H4 (cell line): ENCODE measurements around the gene CENPW. TPM values are rescaled to one million over a fixed set of nuclear protein-coding genes. Genes with fewer than 3 reads are reported as not detected.

Experiments used
- DNase-seq: peaks from one replicate; pipeline ENCODE4 v3.0.0-alpha.2; 2015; ENCODE audit warnings: low spot score
- total RNA-seq: library from RNA; depleted of rRNA; stranded (reverse); fragments of >200 nt; shearing (Covaris generic); gene quantifications from 2 replicates; pipeline ENCODE4 v1.2.3, GENCODE V29; 2014

CENPW gene
- total RNA-seq, 1 experiment from 2014 or later: 25.7 TPM

DNA sequence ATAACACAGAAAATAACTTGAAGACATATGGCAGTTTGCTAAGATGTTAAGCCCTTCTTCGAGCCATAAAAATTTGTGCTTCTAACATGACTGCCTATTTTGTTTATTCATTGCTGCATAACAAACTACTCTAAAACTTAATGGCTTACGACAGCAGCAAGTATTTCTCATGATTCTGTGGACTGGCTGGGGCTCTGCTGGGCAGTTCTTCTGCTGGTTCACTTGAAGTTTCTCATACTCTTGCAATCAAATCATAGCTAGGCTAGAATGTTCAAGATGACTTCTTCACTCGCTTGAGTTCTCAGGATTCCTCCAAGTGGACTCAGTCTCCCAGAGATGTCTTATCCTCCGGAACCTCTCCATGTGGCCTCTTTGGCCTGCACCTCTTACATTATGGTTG, 33.4 kb downstream of the CENPW start:
- no peak for DNase-seq

DNA sequence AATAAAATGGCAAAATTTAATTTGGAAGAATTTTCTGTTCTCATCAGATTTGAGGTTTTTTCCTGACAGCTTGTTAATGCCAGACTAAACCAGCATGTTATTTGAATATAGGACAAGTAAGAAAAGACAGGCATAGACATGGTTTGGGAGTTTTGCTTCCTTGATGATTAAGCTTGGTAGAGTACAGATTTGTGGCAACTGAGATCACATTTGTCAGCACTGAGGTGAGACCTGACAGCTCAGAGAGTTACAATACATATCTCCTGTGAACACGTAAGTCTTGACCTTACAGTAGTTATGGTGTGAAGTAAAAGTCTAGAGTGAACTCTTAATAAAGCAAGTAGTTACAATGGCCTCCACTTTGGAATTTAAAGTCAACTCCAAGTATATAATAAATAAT, 34.5 kb downstream of the CENPW start:
- DNase-seq: no peak

DNA sequence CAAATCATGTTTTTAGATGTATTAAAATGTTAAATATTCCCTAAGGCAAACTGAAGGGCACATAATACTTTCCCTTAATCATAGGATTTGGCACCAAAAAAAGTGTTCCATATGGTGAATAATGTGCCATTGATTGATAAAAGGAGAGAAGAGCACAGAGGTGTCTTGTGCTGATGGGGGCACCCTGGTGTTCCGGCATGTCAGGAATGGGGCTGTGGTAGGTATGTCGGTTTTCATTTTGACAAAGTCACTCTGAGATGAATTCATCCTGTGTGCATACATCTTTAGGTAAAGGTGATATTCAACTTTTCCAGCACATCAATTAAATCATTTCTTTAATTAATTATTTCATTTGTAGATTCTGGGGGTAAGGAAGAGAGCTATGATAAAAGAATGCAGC, 36.8 kb downstream of the CENPW start:
- DNase-seq: no peak

DNA sequence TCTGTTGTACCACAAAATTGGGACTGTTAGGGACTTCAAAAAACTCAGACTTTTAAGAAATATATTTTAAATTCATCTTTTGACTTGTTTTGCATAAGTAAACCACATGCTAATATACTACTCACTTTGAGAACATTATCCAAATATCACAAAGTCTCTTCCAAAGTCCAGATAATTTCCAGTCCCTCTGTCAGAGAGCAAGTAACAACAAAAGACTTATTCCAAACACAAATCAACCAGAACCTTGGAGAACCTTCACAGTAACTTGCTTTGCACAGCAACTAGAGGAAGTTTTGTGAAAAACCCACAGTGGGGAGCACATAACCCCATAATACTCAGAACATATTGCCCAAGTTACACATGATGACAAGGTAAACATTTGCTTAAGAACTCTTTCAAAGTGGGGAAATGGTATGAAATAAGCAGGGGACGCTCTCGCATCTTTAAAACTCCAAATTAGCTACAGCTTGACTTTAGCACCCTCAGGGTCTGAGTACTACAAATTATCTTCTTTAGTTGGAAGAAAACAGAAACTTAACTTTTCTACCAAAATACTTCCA, 37.8 kb downstream of the CENPW start:
- DNase-seq: no peak

DNA sequence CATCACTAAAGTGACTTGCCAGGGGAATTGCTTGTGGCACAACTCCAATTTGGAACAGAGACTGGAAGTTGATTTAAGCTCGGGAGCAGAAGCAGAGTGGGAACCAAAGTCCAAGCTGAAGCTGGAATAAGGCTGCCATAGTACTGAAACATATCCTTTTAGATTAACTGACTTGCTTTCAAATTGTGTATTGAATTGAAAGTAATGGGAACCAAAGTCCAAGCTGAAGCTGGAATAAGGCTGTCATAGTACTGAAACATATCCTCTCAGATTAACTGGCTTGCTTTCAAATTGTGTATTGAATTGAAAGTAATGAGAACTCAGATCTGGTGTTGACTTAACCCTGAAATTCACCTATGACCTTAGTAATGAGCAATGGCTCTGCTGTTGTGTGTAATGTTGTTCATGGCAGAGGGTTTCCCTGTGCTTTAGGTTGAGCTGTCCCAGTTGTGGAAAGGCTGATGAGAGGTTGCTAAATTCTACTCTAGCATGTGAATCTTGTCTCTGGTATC, 40.2 kb downstream of the CENPW start:
- no peak for DNase-seq

DNA sequence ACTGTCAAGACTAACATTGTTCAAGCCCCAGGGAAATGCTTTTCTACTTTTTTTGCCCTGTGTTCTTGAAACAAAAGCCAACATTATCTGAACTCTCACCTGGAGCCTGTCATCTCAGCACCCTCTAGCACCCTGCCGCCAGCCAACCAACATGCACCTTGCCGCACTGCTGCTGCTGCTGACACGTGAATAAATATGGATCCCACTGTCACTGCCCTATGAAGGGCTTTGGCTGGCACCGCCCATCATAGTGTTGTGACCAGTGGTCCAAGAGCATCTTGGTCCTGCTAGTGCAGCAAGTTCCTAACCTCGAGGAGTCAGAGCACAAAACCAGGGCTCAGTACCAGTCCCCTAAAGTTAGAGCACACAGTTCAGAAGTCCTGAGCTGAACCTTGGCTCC, 41.6 kb downstream of the CENPW start:
- no peak for DNase-seq

- no peak for DNase-seq
Observed at GRCh38 chr6:126383203-126383602, 43.3 kb downstream of the CENPW start.

DNA sequence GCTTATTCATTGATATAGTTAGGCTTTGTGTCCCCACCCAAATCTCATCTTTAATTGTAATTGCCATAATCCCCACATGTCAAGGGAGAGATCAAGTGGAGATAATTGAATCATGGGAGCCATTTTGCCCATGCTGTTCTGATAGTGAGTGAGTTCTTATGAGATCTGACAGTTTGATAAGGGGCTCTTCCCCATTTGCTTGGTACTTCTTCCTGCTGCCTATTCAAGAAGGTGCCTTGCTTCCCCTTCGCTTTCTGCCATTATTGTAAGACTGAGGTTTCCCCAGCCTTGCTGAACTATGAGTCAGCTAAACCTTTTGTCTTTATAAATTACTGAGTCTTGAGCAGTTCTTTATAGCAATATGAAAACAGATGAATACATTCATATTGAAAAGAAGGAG, 45.6 kb downstream of the CENPW start:
- DNase-seq: no peak

- no peak for DNase-seq
Observed at GRCh38 chr6:126388104-126388598, 48.2 kb downstream of the CENPW start.

DNA sequence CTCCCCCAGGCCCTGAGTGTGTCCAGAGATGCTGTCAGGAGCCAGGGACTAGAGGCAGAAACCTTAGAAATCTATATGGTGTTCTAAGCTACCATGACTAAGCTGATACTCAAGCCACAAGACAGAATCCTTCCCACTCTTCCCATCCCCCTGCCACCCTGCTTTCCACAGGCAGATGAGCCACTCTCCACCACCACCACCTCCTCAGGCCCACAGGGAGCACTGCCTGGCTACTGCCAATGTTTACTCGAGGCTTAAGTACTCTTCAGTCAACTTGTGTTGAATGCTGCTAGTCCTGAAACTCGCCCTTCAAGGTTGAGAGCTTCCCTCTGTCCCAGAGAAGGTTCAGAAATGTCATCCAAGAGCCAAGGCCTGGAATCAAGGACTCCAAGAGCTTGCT, 56.2 kb downstream of the CENPW start:
- no peak for DNase-seq
